Stimulated activated CD4-positive, alpha-beta T cell treated with anti-CD3 and anti-CD28 coated beads, Interleukin-12 subunit alpha, Interleukin-12 subunit beta, amount 100 ng/mL, for 4 hours (primary cell): Measurements from ENCODE around the gene NEUROD1.

Source experiments
- DNase-seq: peaks from one replicate; pipeline ENCODE4 v3.0.0-alpha.2; 2020

Gene NEUROD1

DNA sequence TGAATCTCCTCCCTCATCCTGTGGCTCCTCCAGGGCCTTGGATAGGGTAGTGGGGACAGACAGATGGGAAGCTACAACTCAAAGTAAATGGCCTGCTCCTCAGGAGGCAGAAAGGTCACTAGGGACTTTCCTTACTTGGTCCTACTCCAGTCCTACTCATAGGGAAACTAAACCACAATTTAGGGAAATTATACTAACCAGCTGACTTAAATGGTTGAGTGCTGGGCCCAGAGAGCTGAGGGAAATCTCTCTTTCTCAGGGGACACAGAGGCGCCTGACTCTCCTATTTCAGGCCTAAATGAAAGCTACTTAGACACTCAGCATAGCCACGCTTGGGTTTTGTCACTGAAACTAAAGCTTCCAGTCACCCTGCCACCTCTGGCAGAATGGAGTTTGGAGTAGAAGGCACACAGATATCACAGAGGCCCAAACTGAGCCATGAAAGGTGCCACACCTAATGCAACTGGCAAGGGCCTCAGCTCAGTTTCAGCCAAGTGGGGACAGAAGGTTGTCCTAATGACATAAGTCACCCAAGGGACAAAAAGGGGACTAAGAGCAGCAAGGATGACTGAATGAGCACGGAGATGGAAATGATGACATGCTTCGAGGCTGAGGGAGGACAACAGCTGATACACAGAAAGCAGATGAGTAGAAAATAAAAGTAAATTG lies 47.5 kb downstream of the NEUROD1 start:
- DNase-seq = no peak

DNA sequence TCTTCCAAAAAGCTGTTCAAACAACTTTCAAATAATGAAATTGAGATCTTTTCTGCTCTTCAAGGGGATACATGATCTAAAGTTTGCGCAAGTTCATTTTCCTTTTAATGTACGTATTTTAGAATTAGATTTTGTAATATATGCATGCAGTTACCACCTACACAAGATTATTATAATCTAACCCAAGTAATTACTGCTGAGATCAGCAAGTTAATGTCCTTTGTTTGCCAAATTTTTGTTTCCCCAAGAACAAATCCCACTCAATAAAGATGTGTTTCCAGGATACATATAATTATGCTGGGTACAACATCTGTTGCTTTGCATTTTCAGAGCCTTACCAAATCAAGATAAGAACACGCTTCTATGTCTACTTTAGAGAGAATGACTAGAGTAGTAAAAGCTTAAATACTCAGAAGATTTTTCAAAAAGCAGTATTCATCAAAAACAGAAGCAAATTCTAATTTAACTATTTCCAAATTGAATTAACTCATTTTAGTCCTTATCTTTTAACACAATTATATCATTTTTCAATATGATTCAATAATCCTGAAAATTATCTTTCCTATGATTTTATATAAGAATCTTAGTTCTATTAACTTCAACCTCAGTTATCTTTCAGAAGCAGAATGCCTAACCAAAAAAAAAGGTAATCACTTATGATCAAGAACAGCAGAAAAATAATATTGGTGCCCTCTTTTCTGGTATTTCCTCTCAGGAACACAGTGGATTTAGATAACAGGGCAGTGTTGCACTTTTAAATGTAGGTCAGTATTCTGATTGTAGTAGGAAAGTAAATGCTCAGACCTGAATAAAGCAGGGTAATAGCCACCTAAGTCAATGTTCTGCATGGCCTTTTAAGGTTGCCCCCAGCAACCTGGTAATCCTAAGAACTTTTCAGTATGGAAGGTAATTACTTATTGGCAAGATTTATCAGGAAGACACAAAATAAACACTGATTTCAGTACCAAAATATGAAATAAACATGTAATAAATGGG lies 51.4 kb downstream of the NEUROD1 start:
- DNase-seq = no peak

DNA sequence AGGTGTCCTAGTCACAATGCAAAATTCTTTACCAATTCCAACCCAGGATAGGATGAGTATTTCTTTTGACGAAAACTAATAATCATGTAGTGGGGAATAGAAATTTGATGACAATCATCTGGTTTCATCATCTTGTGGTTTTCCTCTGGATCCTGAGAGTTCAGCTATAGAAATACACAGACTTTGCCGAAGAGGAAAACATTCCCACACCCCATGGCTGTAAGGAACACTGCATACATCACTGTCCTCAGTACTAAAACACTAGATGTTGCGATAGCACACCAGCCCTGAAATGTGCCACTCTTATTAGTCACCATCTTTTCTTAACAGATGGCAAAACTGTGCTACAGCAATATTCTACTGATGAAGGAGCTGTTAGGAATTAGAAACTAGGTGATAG lies 52.8 kb downstream of the NEUROD1 start:
- DNase-seq = no peak

DNA sequence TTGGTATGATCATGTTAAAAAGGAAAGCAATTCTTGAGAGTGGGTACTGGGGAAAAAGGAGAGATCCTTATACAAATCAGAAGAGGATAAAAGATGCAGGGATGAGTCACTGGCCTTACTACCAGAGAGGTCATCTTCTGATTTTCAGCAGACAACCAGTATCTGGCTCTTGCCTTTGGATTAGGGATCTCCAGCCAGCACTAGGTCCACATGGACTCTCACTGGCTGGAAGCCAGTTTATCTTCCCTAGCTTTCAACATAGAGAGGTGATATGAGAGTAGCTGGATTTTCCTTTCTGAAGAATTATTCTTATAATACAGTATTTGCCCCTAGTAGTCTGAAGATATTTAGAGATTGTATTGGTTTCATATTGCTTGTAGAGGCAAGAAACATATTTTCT lies 53.6 kb downstream of the NEUROD1 start:
- no peak for DNase-seq
